ENCODE results near the gene TIAM1.

The TIAM1 gene

GRCh38 chr21:31354604-31355443, 10.8 kb upstream of the TIAM1 start:
- DNase-seq: no peak

GRCh38 chr21:31354122-31354521, 10.1 kb upstream of the TIAM1 start:
- DNase-seq: no peak

- no peak for DNase-seq
Measured at GRCh38 chr21:31352836-31353235, 8.8 kb upstream of the TIAM1 start.

- no peak for DNase-seq
Measured at GRCh38 chr21:31351960-31352359, 7.9 kb upstream of the TIAM1 start.

GRCh38 chr21:31351438-31351837, 7.4 kb upstream of the TIAM1 start:
- no peak for DNase-seq

- no peak for DNase-seq
Measured at GRCh38 chr21:31349208-31349607, 5.1 kb upstream of the TIAM1 start.

- no peak for DNase-seq
Measured at GRCh38 chr21:31348188-31348587, 4.1 kb upstream of the TIAM1 start.

GRCh38 chr21:31347435-31348032, 3.5 kb upstream of the TIAM1 start:
- peak; percentile 22 for DNase-seq

GRCh38 chr21:31346256-31346821, 2.3 kb upstream of the TIAM1 start:
- DNase-seq: no peak

- DNase-seq: no peak
Measured at GRCh38 chr21:31345136-31345535, 1.1 kb upstream of the TIAM1 start.

- DNase-seq: no peak
Measured at GRCh38 chr21:31343030-31343510, 991 bp downstream of the TIAM1 start.

GRCh38 chr21:31342348-31342747, 1.7 kb downstream of the TIAM1 start:
- no peak for DNase-seq

GRCh38 chr21:31340942-31341487, 3.0 kb downstream of the TIAM1 start:
- DNase-seq: no peak

GRCh38 chr21:31340514-31340913, 3.5 kb downstream of the TIAM1 start:
- no peak for DNase-seq

GRCh38 chr21:31339721-31340120, 4.3 kb downstream of the TIAM1 start:
- DNase-seq: no peak

GRCh38 chr21:31338908-31339368, 5.1 kb downstream of the TIAM1 start:
- DNase-seq: no peak

GRCh38 chr21:31337996-31338907, 5.8 kb downstream of the TIAM1 start:
- no peak for DNase-seq

- no peak for DNase-seq
Measured at GRCh38 chr21:31337086-31337485, 7.0 kb downstream of the TIAM1 start.

GRCh38 chr21:31336739-31337040, 7.4 kb downstream of the TIAM1 start:
- DNase-seq: no peak

- DNase-seq: no peak
Measured at GRCh38 chr21:31335957-31336738, 7.9 kb downstream of the TIAM1 start.

GRCh38 chr21:31334648-31335121, 9.4 kb downstream of the TIAM1 start:
- peak; percentile 23 for DNase-seq

- no peak for DNase-seq
Measured at GRCh38 chr21:31332525-31332924, 11.5 kb downstream of the TIAM1 start.

All from NCI-H2171 treated with DMSO at 0.1 percent for 48 hours (cell line).